Sigmoid colon (tissue), 4 donors: ENCODE data around the gene MON2.

Experiments used
- CTCF ChIP-seq, 4 experiments: fragments of 450-650 bp in 3 of 4; fragments of 200-600 bp in 1 of 4; IDR thresholded peaks; one replicate each; pipeline ENCODE4 v1.5.1; 2016 to 2019; ENCODE audit warnings: antibody characterized with exemption in 4 of 4, mild to moderate bottlenecking in 3 of 4, moderate library complexity in 2 of 4
- EP300 ChIP-seq, 4 donors: sonication (generic); formaldehyde crosslinking; IDR thresholded peaks; one replicate each; pipeline ENCODE4 v1.6.1; 2017; ENCODE audit warnings: antibody characterized with exemption in 4 of 4
- POLR2A ChIP-seq, 2 donors: fragments of 450-650 bp; IDR thresholded peaks; one replicate each; pipeline ENCODE4 v1.6.1; 2016; ENCODE audit warnings: antibody characterized with exemption in 2 of 2, mild to moderate bottlenecking in 2 of 2, moderate library complexity in 2 of 2
- POLR2AphosphoS5 ChIP-seq, 4 donors: sonication (generic); formaldehyde crosslinking; IDR thresholded peaks; one replicate each; pipeline ENCODE4 v1.6.1; 2017; ENCODE audit warnings: antibody characterized with exemption in 4 of 4

- TF ChIP-seq CTCF (IDR thresholded peaks at IDR 0.05) = no peak
- TF ChIP-seq POLR2AphosphoS5 (IDR thresholded peaks at IDR 0.05) = no peak
- no peak for TF ChIP-seq POLR2A (IDR thresholded peaks at IDR 0.05)
- no peak for TF ChIP-seq EP300 (IDR thresholded peaks at IDR 0.05)
Measured at GRCh38 chr12:62605981-62606380, 139.4 kb downstream of the MON2 start.
